ENCODE measurements around the gene SOS1.

DNA sequence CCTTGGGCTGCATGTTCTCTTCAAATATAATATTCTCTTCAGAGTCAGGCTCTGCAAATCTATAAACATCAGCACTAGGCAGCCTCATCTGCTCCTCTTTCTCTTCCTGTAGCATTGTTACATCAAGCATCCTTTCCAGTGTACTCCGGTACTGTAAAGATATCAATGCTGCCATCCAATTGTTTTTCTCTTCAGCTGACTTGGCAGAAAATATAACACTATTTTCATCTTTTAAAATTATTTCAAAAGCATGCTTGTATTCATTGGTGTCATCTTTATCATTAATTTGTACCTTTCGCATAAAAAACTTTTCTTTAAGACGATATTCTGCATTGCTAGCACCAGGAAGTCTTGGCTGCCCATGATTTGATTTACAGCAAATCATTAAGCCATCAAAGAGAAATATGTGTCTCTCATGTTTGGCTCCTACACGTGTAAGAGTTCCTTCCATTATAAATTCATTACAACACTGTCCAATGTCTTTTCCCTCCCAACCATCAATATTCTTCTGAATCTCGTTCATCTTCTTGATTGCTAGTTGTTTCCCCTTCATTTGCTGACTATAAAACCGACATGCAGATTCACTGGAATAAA lies 98.1 kb downstream of the SOS1 start:
- TF ChIP-seq ZNF629 (tag by site-specific recombination; IDR thresholded peaks at IDR 0.05) (no peak), ZNF311 (tag by site-specific recombination; IDR thresholded peaks at IDR 0.05; ENCODE audit: borderline replicate concordance) (no peak), ZNF416 (tag by site-specific recombination; IDR thresholded peaks at IDR 0.05) (no peak), KLF9 (tag by site-specific recombination; IDR thresholded peaks at IDR 0.05; ENCODE audit: low read depth) (no peak), ZNF202 (tag by site-specific recombination; IDR thresholded peaks at IDR 0.05; ENCODE audit: borderline replicate concordance) (no peak), ZNF76 (tag by site-specific recombination; IDR thresholded peaks at IDR 0.05; ENCODE audit: borderline replicate concordance, low read depth) (no peak), ZNF707 (tag by site-specific recombination; IDR thresholded peaks at IDR 0.05) (no peak), ZNF274 (IDR thresholded peaks at IDR 0.05; ENCODE audit: low read length) (no peak), ZNF274 (tag by site-specific recombination; IDR thresholded peaks at IDR 0.05; ENCODE audit: borderline replicate concordance) (no peak)
- TF ChIP-seq, protein P1, sequence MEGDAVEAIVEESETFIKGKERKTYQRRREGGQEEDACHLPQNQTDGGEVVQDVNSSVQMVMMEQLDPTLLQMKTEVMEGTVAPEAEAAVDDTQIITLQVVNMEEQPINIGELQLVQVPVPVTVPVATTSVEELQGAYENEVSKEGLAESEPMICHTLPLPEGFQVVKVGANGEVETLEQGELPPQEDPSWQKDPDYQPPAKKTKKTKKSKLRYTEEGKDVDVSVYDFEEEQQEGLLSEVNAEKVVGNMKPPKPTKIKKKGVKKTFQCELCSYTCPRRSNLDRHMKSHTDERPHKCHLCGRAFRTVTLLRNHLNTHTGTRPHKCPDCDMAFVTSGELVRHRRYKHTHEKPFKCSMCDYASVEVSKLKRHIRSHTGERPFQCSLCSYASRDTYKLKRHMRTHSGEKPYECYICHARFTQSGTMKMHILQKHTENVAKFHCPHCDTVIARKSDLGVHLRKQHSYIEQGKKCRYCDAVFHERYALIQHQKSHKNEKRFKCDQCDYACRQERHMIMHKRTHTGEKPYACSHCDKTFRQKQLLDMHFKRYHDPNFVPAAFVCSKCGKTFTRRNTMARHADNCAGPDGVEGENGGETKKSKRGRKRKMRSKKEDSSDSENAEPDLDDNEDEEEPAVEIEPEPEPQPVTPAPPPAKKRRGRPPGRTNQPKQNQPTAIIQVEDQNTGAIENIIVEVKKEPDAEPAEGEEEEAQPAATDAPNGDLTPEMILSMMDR (tag by site-specific recombination; IDR thresholded peaks at IDR 0.05) = no peak
- TF ChIP-seq, protein P2, sequence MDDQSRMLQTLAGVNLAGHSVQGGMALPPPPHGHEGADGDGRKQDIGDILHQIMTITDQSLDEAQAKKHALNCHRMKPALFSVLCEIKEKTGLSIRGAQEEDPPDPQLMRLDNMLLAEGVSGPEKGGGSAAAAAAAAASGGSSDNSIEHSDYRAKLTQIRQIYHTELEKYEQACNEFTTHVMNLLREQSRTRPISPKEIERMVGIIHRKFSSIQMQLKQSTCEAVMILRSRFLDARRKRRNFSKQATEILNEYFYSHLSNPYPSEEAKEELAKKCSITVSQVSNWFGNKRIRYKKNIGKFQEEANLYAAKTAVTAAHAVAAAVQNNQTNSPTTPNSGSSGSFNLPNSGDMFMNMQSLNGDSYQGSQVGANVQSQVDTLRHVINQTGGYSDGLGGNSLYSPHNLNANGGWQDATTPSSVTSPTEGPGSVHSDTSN (CRISPR knock-in tag; IDR thresholded peaks at IDR 0.05) = no peak
- TF ChIP-seq, protein P3, sequence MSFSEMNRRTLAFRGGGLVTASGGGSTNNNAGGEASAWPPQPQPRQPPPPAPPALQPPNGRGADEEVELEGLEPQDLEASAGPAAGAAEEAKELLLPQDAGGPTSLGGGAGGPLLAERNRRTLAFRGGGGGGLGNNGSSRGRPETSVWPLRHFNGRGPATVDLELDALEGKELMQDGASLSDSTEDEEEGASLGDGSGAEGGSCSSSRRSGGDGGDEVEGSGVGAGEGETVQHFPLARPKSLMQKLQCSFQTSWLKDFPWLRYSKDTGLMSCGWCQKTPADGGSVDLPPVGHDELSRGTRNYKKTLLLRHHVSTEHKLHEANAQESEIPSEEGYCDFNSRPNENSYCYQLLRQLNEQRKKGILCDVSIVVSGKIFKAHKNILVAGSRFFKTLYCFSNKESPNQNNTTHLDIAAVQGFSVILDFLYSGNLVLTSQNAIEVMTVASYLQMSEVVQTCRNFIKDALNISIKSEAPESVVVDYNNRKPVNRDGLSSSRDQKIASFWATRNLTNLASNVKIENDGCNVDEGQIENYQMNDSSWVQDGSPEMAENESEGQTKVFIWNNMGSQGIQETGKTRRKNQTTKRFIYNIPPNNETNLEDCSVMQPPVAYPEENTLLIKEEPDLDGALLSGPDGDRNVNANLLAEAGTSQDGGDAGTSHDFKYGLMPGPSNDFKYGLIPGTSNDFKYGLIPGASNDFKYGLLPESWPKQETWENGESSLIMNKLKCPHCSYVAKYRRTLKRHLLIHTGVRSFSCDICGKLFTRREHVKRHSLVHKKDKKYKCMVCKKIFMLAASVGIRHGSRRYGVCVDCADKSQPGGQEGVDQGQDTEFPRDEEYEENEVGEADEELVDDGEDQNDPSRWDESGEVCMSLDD (tag by site-specific recombination; IDR thresholded peaks at IDR 0.05) = no peak
- TF ChIP-seq, protein P4, sequence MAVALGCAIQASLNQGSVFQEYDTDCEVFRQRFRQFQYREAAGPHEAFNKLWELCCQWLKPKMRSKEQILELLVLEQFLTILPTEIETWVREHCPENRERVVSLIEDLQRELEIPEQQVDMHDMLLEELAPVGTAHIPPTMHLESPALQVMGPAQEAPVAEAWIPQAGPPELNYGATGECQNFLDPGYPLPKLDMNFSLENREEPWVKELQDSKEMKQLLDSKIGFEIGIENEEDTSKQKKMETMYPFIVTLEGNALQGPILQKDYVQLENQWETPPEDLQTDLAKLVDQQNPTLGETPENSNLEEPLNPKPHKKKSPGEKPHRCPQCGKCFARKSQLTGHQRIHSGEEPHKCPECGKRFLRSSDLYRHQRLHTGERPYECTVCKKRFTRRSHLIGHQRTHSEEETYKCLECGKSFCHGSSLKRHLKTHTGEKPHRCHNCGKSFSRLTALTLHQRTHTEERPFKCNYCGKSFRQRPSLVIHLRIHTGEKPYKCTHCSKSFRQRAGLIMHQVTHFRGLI (tag by site-specific recombination; IDR thresholded peaks at IDR 0.05) = no peak
